Endothelial cell (in vitro differentiated cells): ENCODE measurements around the gene GRK1. TPM values are rescaled to one million over a fixed set of nuclear protein-coding genes. Genes with fewer than 3 reads are reported as not detected.

Source experiments
- DNase-seq: peaks from one replicate; pipeline ENCODE4 v3.0.0; 2021; ENCODE audit warnings: low spot score
- H3K27ac Mint-ChIP-seq: one replicate; pipeline ENCODE4 v1.8.0; 2021; ENCODE audit warnings: mixed read lengths, inconsistent platforms; ENCODE audit not compliant: unreplicated experiment
- H3K27me3 Mint-ChIP-seq: one replicate; pipeline ENCODE4 v1.8.0; 2021; ENCODE audit warnings: mild to moderate bottlenecking, moderate library complexity, mixed read lengths, inconsistent platforms; ENCODE audit not compliant: unreplicated experiment
- H3K36me3 Mint-ChIP-seq: one replicate; pipeline ENCODE4 v1.8.0; 2021; ENCODE audit warnings: mild to moderate bottlenecking, low read depth, mixed read lengths, inconsistent platforms; ENCODE audit not compliant: unreplicated experiment
- H3K4me1 Mint-ChIP-seq: one replicate; pipeline ENCODE4 v1.8.0; 2021; ENCODE audit warnings: mild to moderate bottlenecking, mixed read lengths, inconsistent platforms; ENCODE audit not compliant: unreplicated experiment
- H3K4me3 Mint-ChIP-seq: one replicate; pipeline ENCODE4 v1.8.0; 2021; ENCODE audit warnings: mild to moderate bottlenecking, mixed read lengths, inconsistent platforms; ENCODE audit not compliant: unreplicated experiment
- H3K9me3 Mint-ChIP-seq: one replicate; pipeline ENCODE4 v1.8.0; 2021; ENCODE audit warnings: mixed read lengths, inconsistent platforms; ENCODE audit not compliant: unreplicated experiment
- CTCF ChIP-seq: fragments of 200-600 bp; sonication (generic); IDR thresholded peaks from one replicate; pipeline ENCODE4 v1.5.0; 2021; ENCODE audit warnings: antibody characterized with exemption; ENCODE audit not compliant: unreplicated experiment
- total RNA-seq: library from RNA; stranded (reverse); fragmentation: NEBNext Ultra II Directional; extraction: Animal tissue kit (Norgen Biotek cat#: 25700); gene quantifications from one replicate; pipeline ENCODE4 v1.2.1, GENCODE V29; 2021; ENCODE audit not compliant: unreplicated experiment

GRK1 gene
- total RNA-seq, 1 donor from 2014 or later: 0.54 TPM

- no peak for TF ChIP-seq CTCF
- Mint-ChIP-seq H3K27me3 (peaks cover 11% of the 10 kb centered on the region), H3K4me3 (no peak overlapping the region), H3K9me3 (no peaks in the 10 kb centered on the region), H3K4me1 (peaks cover 17% of the 10 kb centered on the region), H3K36me3 (no peaks in the 10 kb centered on the region), H3K27ac (no peak overlapping the region)
- no peak for DNase-seq
These were observed 60.0 kb downstream of the GRK1 start for GRCh38 chr13:113726961-113727411.

- Mint-ChIP-seq H3K4me3 (peak overlapping the region; percentile 47), H3K36me3 (no peaks in the 10 kb centered on the region), H3K4me1 (peaks cover 11% of the 10 kb centered on the region), H3K9me3 (no peaks in the 10 kb centered on the region), H3K27me3 (peaks cover 10% of the 10 kb centered on the region), H3K27ac (no peak overlapping the region)
- TF ChIP-seq CTCF: no peak
- no peak for DNase-seq
These were observed 61.6 kb downstream of the GRK1 start for GRCh38 chr13:113728571-113729054.

GRCh38 chr13:113729187-113730019, 62.4 kb downstream of the GRK1 start:
- no peak for DNase-seq
- TF ChIP-seq CTCF: no peak
- H3K4me3 Mint-ChIP-seq: no peak overlapping the region
- peaks cover 8% of the 10 kb centered on the region for H3K27me3 Mint-ChIP-seq
- no peak overlapping the region for H3K27ac Mint-ChIP-seq
- H3K4me1 Mint-ChIP-seq: peaks cover 3% of the 10 kb centered on the region
- H3K36me3 Mint-ChIP-seq: no peaks in the 10 kb centered on the region
- no peaks in the 10 kb centered on the region for H3K9me3 Mint-ChIP-seq

- Mint-ChIP-seq H3K36me3 (no peaks in the 10 kb centered on the region), H3K4me1 (no peaks in the 10 kb centered on the region), H3K27ac (no peak overlapping the region), H3K9me3 (no peaks in the 10 kb centered on the region), H3K27me3 (peaks cover 7% of the 10 kb centered on the region), H3K4me3 (no peak overlapping the region)
- no peak for TF ChIP-seq CTCF
- DNase-seq: no peak
These were observed 63.3 kb downstream of the GRK1 start for GRCh38 chr13:113730258-113730691.

- H3K36me3 Mint-ChIP-seq: no peaks in the 10 kb centered on the region
These were observed 63.8 kb downstream of the GRK1 start for GRCh38 chr13:113730831-113731191.

More at GRCh38 chr13:113730831-113731191, 63.8 kb downstream of the GRK1 start:
- no peaks in the 10 kb centered on the region for H3K4me1 Mint-ChIP-seq
- no peak for DNase-seq
- H3K4me3 Mint-ChIP-seq: no peak overlapping the region
- no peak overlapping the region for H3K27ac Mint-ChIP-seq
- H3K27me3 Mint-ChIP-seq: peaks cover 7% of the 10 kb centered on the region
- TF ChIP-seq CTCF: no peak
- H3K9me3 Mint-ChIP-seq: no peaks in the 10 kb centered on the region
